ENCODE measurements around the gene ZNF846. TPM values are rescaled to one million over a fixed set of nuclear protein-coding genes. Genes with fewer than 3 reads are reported as not detected.

Gene ZNF846
- total and polyA plus RNA-seq, 9 of the 15 experiments (the other 6 are each of a cell fraction or from before 2014, with no cell fraction given): 4.1 to 8.7 (median 7.8) TPM

DNA sequence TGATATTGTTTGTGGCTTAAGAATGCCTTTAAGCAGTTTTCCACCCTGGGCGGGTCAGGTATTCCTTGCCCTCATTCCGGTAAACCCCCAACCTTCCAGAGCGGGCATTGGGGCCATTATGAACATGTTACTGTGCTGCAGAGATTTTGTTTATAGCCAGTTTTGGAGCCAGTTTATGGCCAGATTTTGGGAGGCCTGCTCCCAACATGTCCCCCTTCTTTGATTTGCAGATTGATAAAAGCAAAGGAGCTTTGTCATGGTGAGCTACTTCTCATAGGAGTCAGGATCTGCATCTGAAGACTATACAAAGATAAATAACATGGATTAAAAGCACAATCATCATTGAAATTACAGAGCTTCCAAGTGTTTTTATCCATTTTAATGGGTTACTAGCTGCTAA lies 56.7 kb downstream of the ZNF846 start:
- no peaks in the 10 kb centered on the region for H3K27me3 ChIP-seq (ENCODE audit: control insufficient read depth in 2 of 2, insufficient read depth in 2 of 2, low read length in 2 of 2)
- no peaks in the 10 kb centered on the region for H3K9me1 ChIP-seq (ENCODE audit: control insufficient read depth, insufficient read depth, low read length)
- no peaks in the 10 kb centered on the region for H4K20me1 ChIP-seq (replicated peaks; ENCODE audit: control insufficient read depth, insufficient read depth, low read length)
- ChIA-PET POLR2A (interaction anchor here (0.7 to 2.0 kb wide), 2 partner anchors 10 to 67 kb away, joined by 3 to 13 read pairs; no protein-coding TSS in a partner anchor), CTCF (ENCODE audit: low intra/inter-chr PET ratio) (interaction anchor here (0.6 kb wide), 1 partner anchor 21 kb away, joined by 3 read pairs; no protein-coding TSS in a partner anchor)
- no peak overlapping the region for H3K9ac ChIP-seq (ENCODE audit: insufficient read depth in 1 of 2, low read depth in 2 of 2, low read length in 2 of 2)
- intact Hi-C loops (cut with micrococcal nuclease): no loop called here
- H3K9me3 ChIP-seq (replicated peaks; ENCODE audit: control insufficient read depth, insufficient read depth, low read depth, low read length): peaks cover 4% of the 10 kb centered on the region; the same call in 1 of the 2 replicates
- no peak overlapping the region for H3K4me3 ChIP-seq
- no peak overlapping the region for H3K27ac ChIP-seq (ENCODE audit: extremely low read depth, low read depth, low read length)
- 13% methylated on average over 3 of the region's 3 CpGs for WGBS (ENCODE audit: insufficient coverage, low coverage, missing lambda C conversion rate)
- H3K36me3 ChIP-seq (ENCODE audit: control insufficient read depth, insufficient read depth, low read length): no peaks in the 10 kb centered on the region
- no peaks in the 10 kb centered on the region for H3K4me1 ChIP-seq (replicated peaks in 1 of 2; ENCODE audit: control insufficient read depth in 2 of 2, insufficient read depth in 2 of 2, low read length in 2 of 2)
- no peak overlapping the region for H2AFZ ChIP-seq (ENCODE audit: low read depth, low read length)
- FAIRE-seq (no peak), DNase-seq (ENCODE audit: extremely low read depth in 1 of 4, low spot score in 3 of 4) (no peak), ATAC-seq (no peak)
- H3K4me2 ChIP-seq (ENCODE audit: insufficient read depth, low read length): no peak overlapping the region
- in situ Hi-C loops (cut with MboI): no loop called here
- no TSS peak for BruUV-seq (replicated peaks)
- H3K79me2 ChIP-seq (ENCODE audit: control insufficient read depth, insufficient read depth, low read length): no peaks in the 10 kb centered on the region
- TF ChIP-seq SUPT5H (IDR thresholded peaks at IDR 0.05): no peak
- TF ChIP-seq ZNF282 (CRISPR knock-in tag; IDR thresholded peaks at IDR 0.05): no peak
- TF ChIP-seq POLR2AphosphoS5 (IDR thresholded peaks at IDR 0.05; ENCODE audit: control insufficient read depth, insufficient read depth, low read depth, low read length): no peak
- no peak for TF ChIP-seq ZNF143 (CRISPR knock-in tag; IDR thresholded peaks at IDR 0.05)
- TF ChIP-seq TCFL5 (CRISPR knock-in tag; conservative IDR thresholded peaks at IDR 0.05): no peak
- no peak for TF ChIP-seq ELF4 (CRISPR knock-in tag; IDR thresholded peaks at IDR 0.05)
- TF ChIP-seq, protein P1, sequence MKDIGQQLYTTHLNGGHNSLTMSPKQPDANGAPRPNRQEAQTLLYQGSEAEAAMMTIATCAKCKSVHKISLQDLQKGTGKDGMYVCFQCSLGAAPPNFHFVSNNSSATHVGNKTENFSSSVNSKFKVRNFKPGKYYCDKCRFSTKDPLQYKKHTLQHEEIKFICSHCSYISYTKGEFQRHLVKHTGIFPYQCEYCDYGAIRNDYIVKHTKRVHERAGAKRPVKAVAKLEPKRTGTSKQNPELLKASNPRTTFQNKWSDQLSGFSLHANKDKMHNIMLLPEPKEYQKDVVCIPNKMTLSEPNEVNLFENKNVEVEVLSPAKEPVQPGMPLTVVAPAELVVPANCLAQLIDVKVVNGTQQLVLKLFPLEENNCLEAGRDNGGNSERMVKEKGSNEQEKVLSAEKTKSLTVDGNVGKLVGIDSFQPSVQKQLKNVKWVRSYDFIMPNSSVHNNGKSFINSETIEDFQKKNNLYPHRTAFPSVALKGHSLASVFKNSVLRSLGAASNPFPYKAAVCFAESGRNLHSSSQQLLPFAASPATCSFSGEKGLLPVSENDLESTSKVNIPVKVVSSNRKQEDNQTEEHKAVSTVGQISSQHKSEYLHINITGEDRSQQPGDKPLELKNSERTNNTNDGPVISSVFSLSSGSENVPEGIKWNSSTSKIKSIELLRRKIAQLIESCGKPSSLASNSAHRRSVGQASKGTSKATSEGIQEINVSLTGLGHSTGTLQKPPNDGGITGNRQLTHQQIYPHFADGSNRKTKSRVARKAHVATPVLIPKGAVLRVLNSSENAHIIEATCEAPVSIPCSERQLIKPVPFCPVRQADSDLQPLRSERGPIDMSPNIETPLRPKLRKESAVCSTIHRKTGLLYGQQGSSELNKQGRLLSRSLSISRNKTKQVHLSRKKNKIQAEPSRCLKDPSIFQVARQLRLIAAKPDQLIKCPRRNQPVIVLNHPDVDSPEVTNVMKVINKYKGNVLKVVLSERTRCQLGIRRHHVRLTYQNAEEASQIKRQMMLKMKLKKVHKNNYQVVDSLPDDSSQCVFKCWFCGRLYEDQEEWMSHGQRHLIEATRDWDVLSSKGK (CRISPR knock-in tag; IDR thresholded peaks at IDR 0.05): no peak
- TF ChIP-seq, protein P2, sequence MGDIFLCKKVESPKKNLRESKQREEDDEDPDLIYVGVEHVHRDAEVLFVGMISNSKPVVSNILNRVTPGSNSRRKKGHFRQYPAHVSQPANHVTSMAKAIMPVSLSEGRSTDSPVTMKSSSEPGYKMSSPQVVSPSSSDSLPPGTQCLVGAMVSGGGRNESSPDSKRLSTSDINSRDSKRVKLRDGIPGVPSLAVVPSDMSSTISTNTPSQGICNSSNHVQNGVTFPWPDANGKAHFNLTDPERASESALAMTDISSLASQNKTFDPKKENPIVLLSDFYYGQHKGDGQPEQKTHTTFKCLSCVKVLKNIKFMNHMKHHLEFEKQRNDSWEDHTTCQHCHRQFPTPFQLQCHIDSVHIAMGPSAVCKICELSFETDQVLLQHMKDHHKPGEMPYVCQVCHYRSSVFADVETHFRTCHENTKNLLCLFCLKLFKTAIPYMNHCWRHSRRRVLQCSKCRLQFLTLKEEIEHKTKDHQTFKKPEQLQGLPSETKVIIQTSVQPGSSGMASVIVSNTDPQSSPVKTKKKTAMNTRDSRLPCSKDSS (IDR thresholded peaks at IDR 0.05; ENCODE audit: low read depth, partially characterized antibody): peak; percentile 35
- no peak for TF ChIP-seq SETDB1 (IDR thresholded peaks at IDR 0.05; ENCODE audit: low read length)
- no peak for TF ChIP-seq NCOR1 (IDR thresholded peaks at IDR 0.05)
- TF ChIP-seq, protein P3, sequence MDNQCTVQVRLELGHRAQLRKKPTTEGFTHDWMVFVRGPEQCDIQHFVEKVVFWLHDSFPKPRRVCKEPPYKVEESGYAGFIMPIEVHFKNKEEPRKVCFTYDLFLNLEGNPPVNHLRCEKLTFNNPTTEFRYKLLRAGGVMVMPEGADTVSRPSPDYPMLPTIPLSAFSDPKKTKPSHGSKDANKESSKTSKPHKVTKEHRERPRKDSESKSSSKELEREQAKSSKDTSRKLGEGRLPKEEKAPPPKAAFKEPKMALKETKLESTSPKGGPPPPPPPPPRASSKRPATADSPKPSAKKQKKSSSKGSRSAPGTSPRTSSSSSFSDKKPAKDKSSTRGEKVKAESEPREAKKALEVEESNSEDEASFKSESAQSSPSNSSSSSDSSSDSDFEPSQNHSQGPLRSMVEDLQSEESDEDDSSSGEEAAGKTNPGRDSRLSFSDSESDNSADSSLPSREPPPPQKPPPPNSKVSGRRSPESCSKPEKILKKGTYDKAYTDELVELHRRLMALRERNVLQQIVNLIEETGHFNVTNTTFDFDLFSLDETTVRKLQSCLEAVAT (IDR thresholded peaks at IDR 0.05): no peak
- TF ChIP-seq ZKSCAN3 (CRISPR knock-in tag; IDR thresholded peaks at IDR 0.05): no peak
- TF ChIP-seq TAF1 (IDR thresholded peaks at IDR 0.05; ENCODE audit: control insufficient read depth, extremely low read depth, insufficient read depth, low read length, severe bottlenecking): no peak
- TF ChIP-seq ZNF347 (CRISPR knock-in tag; IDR thresholded peaks at IDR 0.05; ENCODE audit: low read depth): no peak
- no peak for TF ChIP-seq HMG20A (CRISPR knock-in tag; conservative IDR thresholded peaks at IDR 0.05)
- TF ChIP-seq MCM2 (IDR thresholded peaks at IDR 0.05; ENCODE audit: low read depth): no peak
- TF ChIP-seq, protein P4, sequence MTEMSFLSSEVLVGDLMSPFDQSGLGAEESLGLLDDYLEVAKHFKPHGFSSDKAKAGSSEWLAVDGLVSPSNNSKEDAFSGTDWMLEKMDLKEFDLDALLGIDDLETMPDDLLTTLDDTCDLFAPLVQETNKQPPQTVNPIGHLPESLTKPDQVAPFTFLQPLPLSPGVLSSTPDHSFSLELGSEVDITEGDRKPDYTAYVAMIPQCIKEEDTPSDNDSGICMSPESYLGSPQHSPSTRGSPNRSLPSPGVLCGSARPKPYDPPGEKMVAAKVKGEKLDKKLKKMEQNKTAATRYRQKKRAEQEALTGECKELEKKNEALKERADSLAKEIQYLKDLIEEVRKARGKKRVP (CRISPR knock-in tag; IDR thresholded peaks at IDR 0.05): no peak

Measured in K562 (cell line).